Measurements from ENCODE around the gene ACTL9.

Gene ACTL9

DNA sequence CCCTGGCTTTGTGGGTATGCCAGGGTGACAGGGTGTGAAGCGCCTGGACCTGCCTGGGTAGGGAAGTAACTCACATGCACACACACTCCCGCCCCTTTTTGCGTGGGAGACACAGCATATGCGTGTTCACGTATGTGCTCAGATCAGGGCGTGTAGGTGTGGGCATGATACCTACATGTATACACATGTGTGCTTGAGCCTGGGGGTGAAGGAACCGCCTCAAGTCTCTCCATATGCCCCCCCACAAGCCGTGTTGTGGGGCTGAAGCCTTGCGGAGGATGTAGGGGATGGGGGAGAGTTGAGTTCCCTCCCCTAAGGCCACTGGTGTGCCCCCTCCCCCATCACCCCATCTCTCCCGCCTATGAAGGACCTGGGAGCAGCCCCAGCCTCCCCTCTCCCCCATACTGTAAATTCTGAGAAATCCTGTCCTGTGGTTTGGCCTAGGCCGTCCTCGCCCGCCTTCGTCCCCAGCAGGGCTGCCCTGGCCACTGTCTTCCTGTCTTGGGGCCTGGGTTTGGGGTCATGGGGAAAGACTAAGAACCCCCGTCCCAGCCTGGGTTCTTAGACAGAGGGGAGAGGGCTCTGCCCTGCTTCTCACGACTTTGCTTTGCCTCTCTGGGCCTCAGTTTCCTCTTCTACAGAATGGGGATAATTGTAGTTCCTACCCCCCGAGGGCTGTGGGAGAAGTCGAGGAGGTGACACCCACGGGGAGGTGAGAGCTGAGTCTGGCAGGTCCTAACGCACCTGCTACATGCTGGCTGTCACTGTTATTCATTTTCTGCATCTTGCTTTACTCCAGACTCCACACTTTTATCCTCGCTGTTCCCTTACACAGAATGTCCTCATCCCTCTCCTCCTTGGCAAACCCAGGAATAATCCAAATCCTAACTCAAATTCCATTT is 14.3 kb downstream of the ACTL9 start:
- DNase-seq = no peak

DNA sequence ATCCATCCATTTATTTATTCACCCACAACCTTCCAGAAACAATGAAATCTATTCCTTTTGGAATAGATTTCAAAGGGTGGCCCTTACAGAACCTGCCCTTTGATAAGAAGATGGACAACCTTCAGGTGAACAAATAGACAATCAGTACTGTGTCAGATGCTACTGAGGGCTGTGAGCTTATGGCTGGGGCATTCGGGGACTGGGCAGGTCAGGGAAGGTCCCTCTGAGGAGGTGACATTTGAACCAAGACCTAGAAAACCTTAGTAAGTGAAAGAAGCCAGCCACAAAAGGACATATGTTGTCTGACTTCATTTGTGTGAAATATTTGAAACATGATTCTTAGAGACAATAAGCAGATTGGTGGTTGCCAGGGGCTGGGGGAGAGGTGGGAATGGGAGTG is 15.7 kb downstream of the ACTL9 start:
- DNase-seq = no peak

DNA sequence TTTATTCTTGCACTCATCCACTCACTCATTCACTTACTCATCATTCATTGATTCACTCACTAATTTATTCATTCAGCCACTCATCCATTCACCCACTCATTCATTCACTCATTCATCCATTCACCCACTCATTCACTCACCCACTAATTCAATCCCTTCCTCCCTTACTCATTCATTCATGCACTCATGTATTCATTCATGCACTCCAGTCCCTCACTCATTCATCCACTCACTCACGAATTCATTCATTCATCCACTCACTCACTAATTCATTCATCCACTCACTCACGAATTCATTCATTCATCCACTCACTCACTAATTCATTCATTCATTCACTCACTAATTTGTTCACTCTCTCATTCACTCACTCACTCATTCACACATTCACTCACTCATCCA is 16.1 kb downstream of the ACTL9 start:
- no peak for DNase-seq

DNA sequence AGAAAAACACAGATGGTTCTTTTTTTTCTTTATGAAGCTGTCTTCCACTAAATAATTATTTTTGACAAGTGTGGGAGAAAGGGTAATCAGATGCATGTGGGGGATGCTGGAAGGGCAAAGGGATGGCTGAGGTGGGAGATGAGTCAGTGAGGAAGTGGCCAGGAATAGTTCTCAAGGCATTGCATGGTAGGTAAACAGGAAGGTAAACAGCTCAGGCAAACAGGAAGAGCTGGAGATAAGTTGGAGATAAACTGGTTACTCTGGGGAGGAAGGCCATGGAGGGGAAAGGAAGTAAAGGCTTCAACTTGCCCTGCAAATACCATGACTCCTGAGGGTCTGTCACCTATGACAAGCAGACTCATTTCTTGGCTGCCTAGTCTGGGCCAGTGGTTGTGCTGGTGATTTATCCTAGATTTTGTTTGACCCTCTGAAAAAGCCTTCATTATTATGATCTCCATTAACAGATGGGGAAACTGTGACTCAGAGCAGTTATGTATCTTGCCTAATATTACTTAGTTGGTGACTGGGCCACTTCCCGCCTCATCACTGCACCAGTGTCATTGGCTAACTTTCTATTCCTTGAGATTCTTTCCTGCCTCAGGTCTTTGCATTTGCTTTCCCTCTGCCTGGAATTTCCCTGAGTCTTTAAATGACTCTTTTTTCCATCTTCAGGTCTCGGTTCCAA is 17.1 kb downstream of the ACTL9 start:
- no peak for DNase-seq

DNA sequence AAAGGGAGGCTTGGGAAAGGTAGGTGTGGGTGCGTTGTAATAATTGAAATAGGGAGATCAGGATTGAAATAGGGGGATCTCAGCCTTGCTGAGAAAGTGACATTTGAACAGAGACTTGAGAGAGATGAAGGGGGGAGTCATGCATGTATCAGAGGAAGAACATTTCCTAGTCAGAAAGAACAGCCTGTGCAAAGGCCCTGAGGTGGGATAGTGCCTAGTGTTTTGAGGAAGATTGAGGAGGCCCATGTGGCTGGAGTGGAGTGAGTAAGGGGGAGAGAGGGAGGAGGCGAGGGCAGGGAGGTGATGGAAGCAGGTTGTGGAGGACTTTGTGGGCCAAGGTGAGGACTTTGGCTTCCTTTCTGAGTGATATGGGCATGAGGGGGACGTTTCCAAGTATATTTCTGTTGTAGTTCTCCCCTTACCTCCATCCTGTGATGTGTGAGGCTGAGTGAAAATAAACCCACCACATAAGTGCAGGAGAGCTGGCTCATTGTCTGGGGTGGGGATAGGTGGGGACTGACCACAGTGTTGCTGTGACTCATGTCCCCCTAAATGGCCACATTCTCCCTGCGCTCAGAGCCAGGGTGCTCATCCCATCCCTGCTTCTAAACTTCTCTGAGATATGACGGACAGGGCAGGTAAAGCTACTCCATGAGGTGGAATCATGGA is 17.8 kb downstream of the ACTL9 start:
- DNase-seq = no peak

DNA sequence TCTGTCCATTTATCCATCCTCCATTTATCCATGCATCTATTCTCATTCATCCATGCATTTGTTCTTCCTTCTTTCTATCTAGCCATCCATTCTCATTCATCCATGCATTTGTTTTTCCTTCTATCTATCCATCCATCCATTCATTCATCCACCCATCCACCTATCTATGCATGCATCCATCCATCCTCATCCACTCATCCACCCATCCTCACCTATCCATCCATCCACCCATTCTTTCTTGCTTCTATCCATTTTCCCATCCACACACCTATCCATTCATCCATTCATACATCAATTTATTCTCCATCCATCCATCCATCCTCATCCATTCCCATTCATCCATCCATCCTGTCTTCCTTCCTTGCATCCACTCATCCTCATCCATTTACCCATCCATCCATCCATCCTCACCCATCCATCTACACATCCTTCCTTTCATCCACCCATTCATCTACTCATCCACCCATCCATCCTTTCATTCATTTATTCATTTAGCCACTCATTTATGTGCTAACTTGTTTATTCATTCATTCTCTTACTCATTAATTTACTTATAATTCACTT is 20.3 kb downstream of the ACTL9 start:
- DNase-seq = no peak

DNA sequence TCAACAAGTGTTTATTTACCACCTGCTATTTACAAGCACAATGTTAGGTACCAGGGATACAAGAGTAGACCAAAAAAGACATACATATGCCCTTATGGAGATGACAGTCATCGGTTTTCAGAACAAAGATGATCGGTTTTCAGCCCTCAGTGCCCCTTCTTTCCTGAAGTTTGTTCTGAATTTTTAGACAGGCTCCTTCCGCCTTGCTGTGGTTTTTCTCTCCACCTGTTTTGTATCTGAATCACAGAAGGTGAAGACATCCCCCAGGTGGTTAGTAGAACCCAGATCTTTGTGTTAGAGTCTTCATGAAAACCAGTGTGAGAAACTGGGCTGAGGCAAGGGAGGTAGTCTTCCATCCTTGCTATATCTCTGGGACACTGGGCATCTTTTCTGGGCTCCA is 23.5 kb downstream of the ACTL9 start:
- DNase-seq = no peak

DNA sequence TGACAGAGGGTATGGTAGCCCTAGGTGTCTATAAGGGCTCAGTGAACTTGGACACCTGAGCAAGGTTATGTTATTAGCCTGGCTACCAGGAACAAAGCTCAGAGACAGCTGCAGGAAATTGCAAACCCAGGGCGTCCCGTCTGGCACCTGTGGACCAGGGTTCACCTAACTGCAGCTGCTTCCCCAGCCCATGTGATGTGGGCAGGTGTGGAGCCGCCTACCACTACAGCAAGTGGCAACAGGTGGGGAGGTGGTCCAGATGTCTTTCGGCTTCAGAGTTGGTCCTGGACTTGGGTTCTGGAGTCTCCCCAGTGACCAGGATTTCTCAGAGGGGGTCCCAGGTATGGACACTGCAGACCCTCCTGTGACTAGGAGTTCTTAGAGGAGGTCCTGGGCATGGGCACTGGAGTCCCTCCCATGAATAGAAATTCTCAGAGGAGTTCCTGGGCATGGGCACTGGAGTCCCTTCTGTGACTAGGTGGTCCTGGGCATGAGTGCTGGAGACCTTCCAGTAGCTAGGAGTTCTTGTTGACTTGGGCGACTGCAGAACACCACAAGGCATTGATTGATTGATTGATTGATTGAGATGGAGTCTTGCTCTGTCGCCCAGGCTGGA is 25.2 kb downstream of the ACTL9 start:
- no peak for DNase-seq

DNA sequence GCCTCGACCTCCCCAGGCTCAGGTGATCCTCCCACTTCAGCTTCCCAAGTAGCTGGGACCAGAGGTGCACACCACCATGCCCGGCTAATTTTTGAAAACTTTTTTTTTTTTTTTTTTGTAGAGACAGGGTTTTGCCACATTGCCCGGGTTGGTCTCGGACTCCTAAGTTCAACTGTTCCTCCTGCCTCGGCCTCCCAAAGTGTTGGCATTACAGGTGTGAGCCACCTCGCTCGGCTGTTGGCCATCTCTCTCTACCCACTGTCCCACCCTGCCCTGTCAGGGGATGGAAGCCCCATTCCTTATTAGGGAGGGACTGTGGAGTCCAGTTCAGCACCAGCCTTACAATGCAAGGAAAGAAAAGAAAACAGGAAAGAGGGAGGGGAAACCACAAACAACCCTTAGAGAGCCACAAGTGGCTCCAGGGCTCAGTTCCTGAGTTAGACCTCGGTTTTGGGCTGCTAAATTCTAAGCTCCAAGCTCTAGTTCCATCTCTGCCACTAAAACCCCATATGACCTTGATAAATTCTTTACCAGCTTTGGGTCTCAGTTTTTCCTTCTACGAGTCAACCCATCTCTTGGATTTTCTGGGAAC is 31.7 kb downstream of the ACTL9 start:
- no peak for DNase-seq

DNA sequence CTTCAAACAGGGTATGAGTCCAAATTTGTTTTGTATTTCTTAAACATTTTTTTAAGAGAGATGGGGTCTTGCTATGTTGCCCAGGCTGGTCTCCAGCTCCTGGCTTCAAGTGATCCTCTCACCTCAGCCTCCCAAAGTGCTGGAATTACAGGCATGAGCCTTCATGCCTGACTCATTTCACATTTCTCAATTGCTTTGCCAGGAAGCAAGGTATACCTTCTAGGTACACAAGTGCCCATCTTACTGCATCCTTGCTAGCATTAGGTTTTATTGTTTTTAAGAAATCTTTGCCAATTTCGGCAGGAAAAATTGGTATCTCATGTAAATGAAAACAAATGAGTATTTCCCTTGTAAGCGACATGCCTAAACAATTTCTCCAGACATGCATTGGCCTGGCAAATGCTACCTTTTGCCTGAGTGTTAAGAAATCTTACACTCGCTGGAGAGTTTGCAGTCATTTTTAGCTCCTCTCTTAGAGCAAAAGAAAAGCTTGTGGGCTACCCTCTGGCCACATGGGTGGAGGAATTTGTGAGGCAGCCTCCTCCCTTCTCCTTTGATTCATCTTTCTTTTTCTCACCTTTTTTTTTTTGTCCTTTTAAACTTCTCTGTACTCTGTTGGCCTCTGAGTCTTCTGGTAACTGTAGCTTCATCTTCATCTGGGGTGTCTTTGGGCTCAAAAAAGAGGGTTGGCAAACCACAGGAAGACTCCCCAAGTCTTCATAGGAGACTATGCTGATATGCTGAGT is 33.0 kb downstream of the ACTL9 start:
- DNase-seq = no peak

DNA sequence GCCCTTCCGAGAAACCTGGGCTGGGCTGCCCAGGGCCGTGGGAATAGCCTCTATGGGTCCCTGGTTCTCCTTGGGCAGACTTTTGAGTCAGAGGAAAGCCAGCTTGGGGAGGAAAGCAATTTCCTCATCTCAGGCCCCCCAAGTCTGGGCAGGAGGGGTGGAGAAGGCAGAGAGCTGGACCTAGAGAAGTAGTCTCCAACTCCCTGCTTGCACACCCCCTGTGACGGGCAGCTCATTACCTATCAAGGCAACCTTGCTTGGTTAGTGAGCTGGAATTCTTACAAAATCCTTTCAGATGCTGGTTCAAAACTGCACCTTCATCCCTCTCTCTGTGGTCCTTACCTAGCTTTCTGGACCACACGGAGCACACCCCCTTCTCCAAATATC is 33.9 kb downstream of the ACTL9 start:
- no peak for DNase-seq

DNA sequence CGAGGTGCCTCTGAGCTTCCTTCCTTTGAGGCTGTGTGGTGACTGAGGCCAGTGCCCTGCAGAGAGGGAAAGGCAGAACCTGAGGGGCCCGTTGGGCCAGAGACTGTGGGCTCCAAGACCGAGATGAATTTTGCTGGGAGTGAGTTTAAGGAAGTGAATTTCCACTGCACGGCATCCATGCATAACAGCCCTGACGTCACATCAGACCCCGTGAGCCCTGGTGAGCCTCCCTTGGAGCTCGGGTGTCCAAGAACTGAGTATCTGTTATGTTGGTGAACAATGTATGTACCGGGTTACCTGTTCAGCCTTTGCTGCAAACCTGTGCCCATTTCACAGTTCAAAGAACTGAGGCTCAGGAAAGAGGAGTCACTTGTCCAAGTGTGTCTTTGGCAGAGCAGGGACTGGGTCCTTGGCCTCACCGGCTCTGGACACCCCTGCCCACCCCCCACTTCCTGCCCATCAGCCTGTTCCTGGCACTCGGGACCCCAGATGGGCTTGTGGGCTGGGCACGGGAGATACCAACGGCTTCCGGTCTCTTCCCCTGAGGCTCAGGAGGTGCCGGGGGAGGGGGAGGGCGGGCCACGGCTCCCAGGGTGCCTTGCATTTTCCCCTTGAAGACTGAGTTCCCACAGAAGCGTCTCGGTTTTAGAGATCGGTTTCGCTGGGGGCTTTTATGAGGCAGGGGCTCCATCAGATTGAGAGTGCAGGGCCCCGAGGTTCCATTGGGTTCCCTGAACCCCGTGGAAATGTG is 34.5 kb downstream of the ACTL9 start:
- DNase-seq = no peak

DNA sequence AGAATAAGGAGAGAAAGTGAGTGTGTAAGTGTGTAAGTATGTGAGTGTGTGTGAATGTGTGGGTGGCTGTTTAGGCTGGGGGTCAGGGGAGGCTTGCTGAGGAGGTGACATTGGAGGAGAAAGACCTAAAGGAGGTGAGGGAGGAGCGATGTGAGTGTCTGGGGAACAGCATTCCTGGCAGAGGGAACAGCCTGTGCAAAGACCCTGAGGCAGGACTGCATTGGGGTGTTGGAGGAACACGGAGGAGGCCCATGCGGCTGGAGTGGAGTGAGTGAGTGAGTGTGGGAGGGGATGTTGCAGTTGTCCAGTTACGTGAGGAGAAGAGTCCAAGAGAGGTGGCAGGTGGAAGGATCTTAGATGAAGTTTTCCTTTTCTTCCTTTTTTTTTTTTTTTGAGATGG is 36.3 kb downstream of the ACTL9 start:
- no peak for DNase-seq

DNA sequence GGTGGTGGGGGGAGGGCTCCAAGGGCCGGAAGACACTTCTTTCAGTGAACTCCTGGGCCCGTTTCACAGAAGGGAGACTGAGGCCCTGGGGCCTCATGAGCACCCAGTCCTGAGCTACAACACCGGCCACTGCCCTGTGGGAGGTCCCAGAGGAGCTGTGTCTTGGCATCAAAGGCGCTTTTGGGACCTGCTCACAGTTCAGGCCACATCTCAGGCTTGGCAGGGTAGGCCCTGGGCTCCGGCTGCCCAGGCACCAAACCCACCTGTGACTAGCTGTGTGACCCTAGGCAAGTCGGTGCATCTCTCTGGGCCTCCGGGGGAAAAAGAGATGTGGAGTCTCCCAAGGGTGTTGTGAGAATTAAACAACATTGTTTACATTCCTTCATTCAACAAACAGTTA is 38.7 kb downstream of the ACTL9 start:
- no peak for DNase-seq

DNA sequence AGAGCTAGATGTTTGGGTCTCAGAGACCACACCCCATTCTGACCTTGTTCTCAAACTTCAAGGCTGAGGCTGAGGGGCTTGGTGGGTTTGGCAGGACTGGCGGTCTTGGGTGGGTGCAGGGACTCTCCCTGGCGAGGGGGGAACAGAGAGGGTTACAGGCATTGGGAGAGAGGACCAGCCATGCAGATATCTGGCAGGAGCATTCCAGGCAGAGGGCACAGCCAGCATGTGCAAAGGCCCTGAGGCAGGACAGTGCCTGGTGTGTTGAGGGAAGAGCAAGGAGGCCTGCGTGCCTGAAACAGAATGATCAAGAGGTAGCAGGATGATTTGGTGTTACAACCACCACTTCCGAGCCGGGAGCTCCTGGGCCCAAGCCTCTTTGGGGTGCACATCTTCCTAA is 40.7 kb downstream of the ACTL9 start:
- no peak for DNase-seq

DNA sequence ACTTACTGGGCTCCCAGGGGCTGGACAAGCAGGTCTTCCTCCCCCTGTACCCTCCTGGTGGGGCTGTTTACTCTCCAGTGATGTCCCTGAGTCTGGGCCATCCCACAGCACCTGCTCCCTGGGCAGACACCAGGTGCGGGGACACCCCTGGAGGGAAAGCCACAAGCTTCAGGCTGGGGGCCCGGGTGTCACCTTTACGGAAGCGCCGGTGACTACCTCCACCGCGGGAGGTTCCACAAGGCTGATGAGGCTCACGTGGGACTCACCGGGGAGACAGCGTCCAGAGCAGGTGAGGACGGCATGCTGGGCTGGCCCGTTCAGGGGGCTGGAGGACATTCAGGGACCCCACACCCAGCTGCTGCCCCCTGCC is 43.3 kb downstream of the ACTL9 start:
- DNase-seq = no peak

DNA sequence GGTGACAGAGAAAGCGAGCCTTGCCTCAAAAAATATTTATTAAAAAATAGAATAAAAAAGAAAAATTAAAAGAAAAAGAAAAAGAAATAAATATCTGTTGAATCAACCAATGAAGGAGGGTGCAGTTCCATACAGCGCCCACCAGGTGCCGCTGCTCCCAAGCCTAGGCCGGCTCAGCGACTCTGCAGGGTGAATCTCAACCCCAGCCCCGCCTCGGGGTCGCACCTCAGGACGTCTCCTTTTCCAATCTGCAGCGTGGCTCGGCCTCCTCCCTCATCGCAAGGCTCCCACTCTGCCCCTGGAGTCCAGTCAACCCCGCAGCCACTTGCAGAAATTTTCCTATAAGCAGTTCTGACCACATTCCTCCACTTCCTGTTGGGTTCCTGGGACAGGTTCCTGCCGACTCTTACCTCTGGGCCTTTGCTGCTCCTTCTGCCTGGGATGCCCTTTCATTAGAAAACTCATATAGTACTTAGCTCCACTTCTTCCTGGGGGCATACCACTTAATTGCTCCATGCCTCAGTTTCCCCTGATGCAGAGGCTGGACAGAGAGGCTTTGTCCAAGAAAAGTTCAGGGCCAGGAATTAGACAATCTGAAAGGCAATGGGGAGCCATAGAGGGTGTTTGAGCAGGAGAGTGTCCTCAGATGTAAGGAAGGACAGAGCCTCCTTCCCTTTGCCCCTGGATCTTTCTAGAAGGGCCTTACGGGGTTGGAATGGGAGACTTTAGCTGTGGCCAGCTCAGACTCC is 43.8 kb downstream of the ACTL9 start:
- DNase-seq = peak; percentile 60

DNA sequence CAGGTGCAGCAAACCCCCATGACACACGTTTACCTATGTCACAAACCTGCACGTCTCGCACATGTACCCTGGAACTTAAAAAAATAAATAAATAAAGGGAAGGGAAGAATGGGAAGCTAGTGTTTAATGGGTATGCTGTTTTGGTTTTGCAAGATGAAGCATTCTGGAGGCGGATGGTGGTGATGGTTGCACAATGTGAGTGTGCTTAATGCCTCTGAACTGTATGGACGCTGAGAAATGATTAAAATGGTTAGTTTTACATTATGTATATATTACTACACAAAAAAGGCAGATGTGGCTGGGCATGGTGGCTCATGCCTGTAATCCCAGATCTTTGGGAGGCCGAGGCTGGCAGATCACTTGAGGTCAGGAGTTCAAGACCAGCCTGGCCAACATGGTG is 50.4 kb downstream of the ACTL9 start:
- no peak for DNase-seq
